WTC11 (cell line): ENCODE measurements around the gene WWP2. TPM values are rescaled to one million over a fixed set of nuclear protein-coding genes. Genes with fewer than 3 reads are reported as not detected.

Source experiments
- ATAC-seq: fragments of 200-7000 bp; cut with Tn5 transposase; 2 replicates; pipeline ENCODE4 v1.10.0; 2021; ENCODE audit warnings: mild to moderate bottlenecking, moderate library complexity
- CTCF ChIA-PET: fragments of 300-600 bp; sonication (Branson Sonifier 250); formaldehyde crosslinking; loops from one replicate; lab custom pipeline; 2021; ENCODE audit warnings: antibody characterized with exemption; lab: Charles Lee
- POLR2A ChIA-PET: fragments of 350-600 bp; sonication (Branson Sonifier 250); formaldehyde crosslinking; loops from one replicate; lab custom pipeline; 2021; ENCODE audit warnings: antibody characterized with exemption; lab: Charles Lee
- DNase-seq: peaks from one replicate; pipeline ENCODE4 v3.0.0; 2021; ENCODE audit warnings: low spot score
- H3K27ac Mint-ChIP-seq: 2 replicates; pipeline ENCODE4 v1.8.0; 2021; ENCODE audit warnings: mixed read lengths
- H3K27me3 Mint-ChIP-seq: 2 replicates; pipeline ENCODE4 v1.8.0; 2021; ENCODE audit warnings: low read depth, mild to moderate bottlenecking, moderate library complexity, mixed read lengths
- H3K36me3 Mint-ChIP-seq: 2 replicates; pipeline ENCODE4 v1.8.0; 2021; ENCODE audit warnings: mixed read lengths
- H3K4me1 Mint-ChIP-seq: 2 replicates; pipeline ENCODE4 v1.8.0; 2022; ENCODE audit warnings: mixed read lengths
- H3K4me3 Mint-ChIP-seq: 2 replicates; pipeline ENCODE4 v1.8.0; 2021; ENCODE audit warnings: mild to moderate bottlenecking, moderate library complexity, mixed read lengths
- H3K9me3 Mint-ChIP-seq: 2 replicates; pipeline ENCODE4 v1.8.0; 2021; ENCODE audit warnings: mixed read lengths
- ATF2 ChIP-seq: sonication (generic); formaldehyde crosslinking; IDR thresholded peaks from 2 replicates; pipeline ENCODE4 v1.8.1; 2022; ENCODE audit warnings: low read depth, missing genetic modification reagents, borderline replicate concordance
- CBFB ChIP-seq: sonication (generic); formaldehyde crosslinking; IDR thresholded peaks from 2 replicates; pipeline ENCODE4 v1.8.1; 2022; ENCODE audit warnings: mild to moderate bottlenecking, low read depth, missing genetic modification reagents
- CREM ChIP-seq: sonication (generic); formaldehyde crosslinking; IDR thresholded peaks from 2 replicates; pipeline ENCODE4 v1.8.1; 2022; ENCODE audit warnings: mild to moderate bottlenecking, missing genetic modification reagents, moderate library complexity
- E2F4 ChIP-seq: sonication (generic); formaldehyde crosslinking; IDR thresholded peaks from 2 replicates; pipeline ENCODE4 v1.8.1; 2022; ENCODE audit warnings: low read depth, mild to moderate bottlenecking, moderate library complexity, missing genetic modification reagents, borderline replicate concordance
- E2F5 ChIP-seq: sonication (generic); formaldehyde crosslinking; IDR thresholded peaks from 2 replicates; pipeline ENCODE4 v1.8.1; 2022; ENCODE audit warnings: mild to moderate bottlenecking, moderate library complexity, missing genetic modification reagents
- EMX1 ChIP-seq: fragments of 250-450 bp; sonication (Bioruptor Pico); IDR thresholded peaks from 2 replicates; pipeline ENCODE4 v1.8.0; 2021; ENCODE audit warnings: mild to moderate bottlenecking
- ESRRA ChIP-seq: sonication (generic); formaldehyde crosslinking; IDR thresholded peaks from 2 replicates; pipeline ENCODE4 v1.8.1; 2022; ENCODE audit warnings: mild to moderate bottlenecking, missing genetic modification reagents, borderline replicate concordance
- FOXK1 ChIP-seq: sonication (generic); formaldehyde crosslinking; IDR thresholded peaks from 2 replicates; pipeline ENCODE4 v1.8.0; 2022; ENCODE audit warnings: mild to moderate bottlenecking, moderate library complexity, missing genetic modification reagents
- IRF2 ChIP-seq: sonication (generic); formaldehyde crosslinking; IDR thresholded peaks from 2 replicates; pipeline ENCODE4 v1.8.0; 2022; ENCODE audit warnings: low read depth, missing genetic modification reagents, borderline replicate concordance
- KAT7 ChIP-seq: sonication (generic); formaldehyde crosslinking; IDR thresholded peaks from 2 replicates; pipeline ENCODE4 v1.8.1; 2023; ENCODE audit warnings: missing genetic modification reagents, mild to moderate bottlenecking, borderline replicate concordance
- MAX ChIP-seq: sonication (generic); formaldehyde crosslinking; IDR thresholded peaks from 2 replicates; pipeline ENCODE4 v1.8.0; 2022; ENCODE audit warnings: mild to moderate bottlenecking, missing genetic modification reagents
- NR1H2 ChIP-seq: sonication (generic); formaldehyde crosslinking; IDR thresholded peaks from 2 replicates; pipeline ENCODE4 v1.9.0; 2021; ENCODE audit warnings: mild to moderate bottlenecking, moderate library complexity, missing genetic modification reagents
- PRDM15 ChIP-seq: sonication (generic); formaldehyde crosslinking; IDR thresholded peaks from 2 replicates; pipeline ENCODE4 v1.8.0; 2022; ENCODE audit warnings: missing genetic modification reagents
- PREB ChIP-seq: sonication (generic); formaldehyde crosslinking; IDR thresholded peaks from 2 replicates; pipeline ENCODE4 v1.8.1; 2022; ENCODE audit warnings: mild to moderate bottlenecking, missing genetic modification reagents, moderate library complexity, borderline replicate concordance
- SP1 ChIP-seq: sonication (generic); formaldehyde crosslinking; conservative IDR thresholded peaks from 2 replicates; pipeline ENCODE4 v1.8.1; 2022; ENCODE audit warnings: missing genetic modification reagents
- TCF7 ChIP-seq: sonication (generic); formaldehyde crosslinking; IDR thresholded peaks from 2 replicates; pipeline ENCODE4 v1.8.0; 2022; ENCODE audit warnings: mild to moderate bottlenecking, low read depth, missing genetic modification reagents, moderate library complexity
- TEAD4 ChIP-seq: sonication (generic); formaldehyde crosslinking; IDR thresholded peaks from 2 replicates; pipeline ENCODE4 v1.8.0; 2022; ENCODE audit warnings: mild to moderate bottlenecking, missing genetic modification reagents
- USF1 ChIP-seq: sonication (generic); formaldehyde crosslinking; IDR thresholded peaks from 2 replicates; pipeline ENCODE4 v1.8.0; 2022; ENCODE audit warnings: mild to moderate bottlenecking, missing genetic modification reagents
- ZNF121 ChIP-seq: sonication (generic); formaldehyde crosslinking; IDR thresholded peaks from 2 replicates; pipeline ENCODE4 v1.8.0; 2023; ENCODE audit warnings: missing genetic modification reagents
- total RNA-seq: library from RNA; stranded (reverse); gene quantifications from 3 replicates; pipeline ENCODE4 v1.2.3, GENCODE V29; 2021

The WWP2 gene
- total RNA-seq, 1 experiment from 2014 or later, result 39.1 TPM

- TF ChIP-seq E2F4 (CRISPR knock-in tag), result no peak
Measured at GRCh38 chr16:69839240-69839688, 77.1 kb downstream of the WWP2 start (continued).

- H3K36me3 Mint-ChIP-seq, result peaks cover 14% of the 10 kb centered on the region
- no peak for TF ChIP-seq USF1
- no peak for TF ChIP-seq KAT7 (CRISPR knock-in tag)
- no peak for TF ChIP-seq E2F5 (CRISPR knock-in tag)
- TF ChIP-seq TEAD4 (CRISPR knock-in tag), result no peak
- no peak for TF ChIP-seq MAX
- TF ChIP-seq PRDM15 (CRISPR knock-in tag), result no peak
- TF ChIP-seq FOXK1 (CRISPR knock-in tag), result no peak
- TF ChIP-seq EMX1 (CRISPR knock-in tag), result no peak
- no peak for TF ChIP-seq NR1H2 (CRISPR knock-in tag)
- TF ChIP-seq ESRRA (CRISPR knock-in tag), result no peak
- no peak for TF ChIP-seq CBFB (CRISPR knock-in tag)
- no peak for TF ChIP-seq ATF2 (CRISPR knock-in tag)
- no peak for TF ChIP-seq PREB (CRISPR knock-in tag)
- TF ChIP-seq ZNF121, result no peak
- no peak for TF ChIP-seq CREM (CRISPR knock-in tag)
- TF ChIP-seq SP1 (CRISPR knock-in tag), result no peak
- TF ChIP-seq IRF2 (CRISPR knock-in tag), result no peak
- TF ChIP-seq TCF7 (CRISPR knock-in tag), result no peak
- TF ChIP-seq, all 79 proteins: peak for 0
- CTCF ChIA-PET, result no interaction called here
- H3K27me3 Mint-ChIP-seq, result no peaks in the 10 kb centered on the region
- POLR2A ChIA-PET, result no interaction called here
- DNase-seq (no peak), ATAC-seq (no peak)
- H3K27ac Mint-ChIP-seq, result no peak overlapping the region
- no peaks in the 10 kb centered on the region for H3K9me3 Mint-ChIP-seq
- H3K4me3 Mint-ChIP-seq, result no peak overlapping the region
- peaks cover 8% of the 10 kb centered on the region for H3K4me1 Mint-ChIP-seq
Measured at GRCh38 chr16:69839798-69840409, 77.8 kb downstream of the WWP2 start.
